CD14-positive monocyte (primary cell): ENCODE data around the gene SNX25. TPM values are rescaled to one million over a fixed set of nuclear protein-coding genes. Genes with fewer than 3 reads are reported as not detected.

Experiments used
- DNase-seq, 3 donors: peaks; one replicate each; pipeline ENCODE4 v3.0.0-alpha.2; 2011 to 2022
- H2AFZ ChIP-seq: 2 replicates; pipeline ENCODE4 v1.6.0; 2012; ENCODE audit warnings: mild to moderate bottlenecking, low read depth, low read length, inconsistent platforms; ENCODE audit not compliant: insufficient read depth, poor library complexity, severe bottlenecking
- H3K27ac ChIP-seq, 2 donors: 1 replicate in 1 of 2; 2 replicates in 1 of 2; pipeline ENCODE4 v1.5.1; 2012 to 2013; ENCODE audit warnings: low read length in 2 of 2, control low read depth in 1 of 2, inconsistent platforms in 1 of 2, low read depth in 1 of 2, mild to moderate bottlenecking in 1 of 2
- H3K27me3 ChIP-seq, 2 donors: one replicate each; pipeline versions ENCODE4 v1.6.0 to v1.6.1; 2011 to 2013; ENCODE audit warnings: low read length in 2 of 2; ENCODE audit not compliant: control insufficient read depth in 2 of 2, insufficient read depth in 2 of 2
- H3K36me3 ChIP-seq, 2 donors: replicated peaks in 1 of 2; 1 replicate in 1 of 2; 2 replicates in 1 of 2; pipeline versions ENCODE4 v1.5.1 to v1.6.1; 2012 to 2013; ENCODE audit warnings: low read length in 2 of 2, control low read depth in 1 of 2, inconsistent platforms in 1 of 2, mild to moderate bottlenecking in 1 of 2; ENCODE audit not compliant: insufficient read depth in 2 of 2, control insufficient read depth in 1 of 2
- H3K4me1 ChIP-seq, 2 donors: 1 replicate in 1 of 2; 2 replicates in 1 of 2; pipeline versions ENCODE4 v1.5.1 to v1.6.1; 2012 to 2013; ENCODE audit warnings: low read length in 2 of 2, control low read depth in 1 of 2, inconsistent platforms in 1 of 2, mild to moderate bottlenecking in 1 of 2, moderate library complexity in 1 of 2; ENCODE audit not compliant: insufficient read depth in 2 of 2, control insufficient read depth in 1 of 2
- H3K4me2 ChIP-seq: replicated peaks from 2 replicates; pipeline ENCODE3; 2012; ENCODE audit warnings: low read length, moderate library complexity, mild to moderate bottlenecking; ENCODE audit not compliant: poor library complexity, severe bottlenecking; ENCODE audit errors: extremely low read depth
- H3K4me3 ChIP-seq, 3 experiments: fragments of 200-600 bp in 1 of 3; sonication (generic) in 1 of 3; replicated peaks in 1 of 3; 1 replicate in 2 of 3; 2 replicates in 1 of 3; pipeline ENCODE4 v1.5.1; 2011 to 2013; ENCODE audit warnings: low read length in 3 of 3, mild to moderate bottlenecking in 3 of 3, control low read depth in 2 of 3, low read depth in 2 of 3, inconsistent platforms in 1 of 3, moderate library complexity in 1 of 3
- H3K79me2 ChIP-seq: 2 replicates; pipeline ENCODE4 v1.6.0; 2012; ENCODE audit warnings: mild to moderate bottlenecking, control low read depth, inconsistent platforms, low read length, moderate library complexity; ENCODE audit not compliant: insufficient read depth
- H3K9ac ChIP-seq: 2 replicates; pipeline ENCODE4 v1.6.0; 2017; ENCODE audit warnings: low read length, mild to moderate bottlenecking; ENCODE audit not compliant: insufficient read depth, poor library complexity, severe bottlenecking
- H3K9me3 ChIP-seq, 2 donors: replicated peaks in 1 of 2; 1 replicate in 1 of 2; 2 replicates in 1 of 2; pipeline versions ENCODE4 v1.5.1 to v1.6.1; 2012 to 2013; ENCODE audit warnings: low read length in 2 of 2, control low read depth in 1 of 2; ENCODE audit not compliant: control insufficient read depth in 1 of 2, insufficient read depth in 1 of 2
- H4K20me1 ChIP-seq: 2 replicates; pipeline ENCODE4 v1.6.0; 2012; ENCODE audit warnings: mild to moderate bottlenecking, low read length, control low read depth, moderate library complexity; ENCODE audit not compliant: insufficient read depth
- H3K27ac Mint-ChIP-seq, 7 donors: one replicate each; pipeline ENCODE4 v1.8.0; 2020; ENCODE audit warnings: mild to moderate bottlenecking in 7 of 7, mixed read lengths in 7 of 7, moderate library complexity in 6 of 7, inconsistent platforms in 2 of 7
- H3K27me3 Mint-ChIP-seq, 3 donors: one replicate each; pipeline ENCODE4 v1.8.0; 2021 to 2022; ENCODE audit warnings: low read depth in 3 of 3, mild to moderate bottlenecking in 3 of 3, mixed read lengths in 3 of 3, moderate library complexity in 3 of 3, inconsistent platforms in 1 of 3
- H3K36me3 Mint-ChIP-seq, 2 donors: one replicate each; pipeline ENCODE4 v1.8.0; 2020; ENCODE audit warnings: mixed read lengths in 2 of 2, inconsistent platforms in 1 of 2, mild to moderate bottlenecking in 1 of 2
- H3K4me1 Mint-ChIP-seq: one replicate; pipeline ENCODE4 v1.8.0; 2020; ENCODE audit warnings: mild to moderate bottlenecking, mixed read lengths
- H3K4me3 Mint-ChIP-seq, 2 donors: one replicate each; pipeline ENCODE4 v1.8.0; 2020; ENCODE audit warnings: mild to moderate bottlenecking in 2 of 2, mixed read lengths in 2 of 2, moderate library complexity in 1 of 2
- H3K9me3 Mint-ChIP-seq, 7 donors: one replicate each; pipeline ENCODE4 v1.8.0; 2020 to 2022; ENCODE audit warnings: mixed read lengths in 7 of 7, mild to moderate bottlenecking in 6 of 7, moderate library complexity in 6 of 7, inconsistent platforms in 2 of 7
- CTCF ChIP-seq: fragments of 200-600 bp; IDR thresholded peaks from one replicate; pipeline ENCODE4 v1.8.0; 2022; ENCODE audit warnings: antibody characterized with exemption, mild to moderate bottlenecking
- WGBS: methylation state at CpG from one replicate; pipeline ENCODE4 v1.1.5; 2013; ENCODE audit warnings: missing lambda C conversion rate; ENCODE audit not compliant: insufficient coverage; 5-methylcytosine and 5-hydroxymethylcytosine counted together
- intact Hi-C, 2 donors: fragments of 100-400 bp; cut with micrococcal nuclease; formaldehyde crosslinking; loops; one replicate each; pipeline versions ENCODE4 v1.15.0 to v1.15.1; 2023
- polyA plus RNA-seq, 3 donors: library from polyadenylated mRNA; depleted of rRNA in 1 of 3; unstranded in 2 of 3; stranded (reverse) in 1 of 3; fragments of 300-500 nt in 2 of 3; fragments of >200 nt in 1 of 3; fragmentation: Illumina TruSeq in 2 of 3; gene quantifications; 1 replicate in 2 of 3; 2 replicates in 1 of 3; pipeline ENCODE4 v1.2.3, GENCODE V29; 2012 to 2021

The SNX25 gene
- polyA plus RNA-seq, 3 donors: 0.31 to 0.40 (median 0.36) TPM

GRCh38 chr4:185341377-185341776, 132.0 kb downstream of the SNX25 start:
- Mint-ChIP-seq H3K4me1 (peaks cover 3% of the 10 kb centered on the region), H3K27ac (no peak overlapping the region), H3K36me3 (no peaks in the 10 kb centered on the region), H3K9me3 (peaks cover 0 to 2% (median 0%) of the 10 kb centered on the region in 7 donors), H3K27me3 (peaks cover 3 to 19% (median 4%) of the 10 kb centered on the region in 3 donors), H3K4me3 (no peak overlapping the region)
- Histone ChIP-seq H3K36me3 (no peaks in the 10 kb centered on the region), H3K4me1 (no peaks in the 10 kb centered on the region), H2AFZ (no peak overlapping the region), H3K27ac (no peak overlapping the region), H3K79me2 (no peaks in the 10 kb centered on the region), H3K4me3 (no peak overlapping the region), H4K20me1 (no peaks in the 10 kb centered on the region), H3K4me2 (no peak overlapping the region), H3K27me3 (no peaks in the 10 kb centered on the region), H3K9ac (no peak overlapping the region), H3K9me3 (no peaks in the 10 kb centered on the region)
- no peak for DNase-seq
- intact Hi-C loops: no loop called here
- no CpG with 5 or more reads among the region's 2 CpGs for WGBS
- no peak for TF ChIP-seq CTCF

- no peak overlapping the region for H3K27ac Mint-ChIP-seq
- Histone ChIP-seq H3K27ac (no peak overlapping the region), H3K4me2 (no peak overlapping the region)
These were observed 132.4 kb downstream of the SNX25 start for GRCh38 chr4:185341841-185342240.

More at GRCh38 chr4:185341841-185342240, 132.4 kb downstream of the SNX25 start:
- no peak for DNase-seq
- no peaks in the 10 kb centered on the region for H3K9me3 ChIP-seq
- TF ChIP-seq CTCF: no peak
- H3K4me1 ChIP-seq: no peaks in the 10 kb centered on the region
- H3K27me3 ChIP-seq: no peaks in the 10 kb centered on the region
- no peaks in the 10 kb centered on the region for H3K36me3 ChIP-seq
- no peak overlapping the region for H2AFZ ChIP-seq
- intact Hi-C loops: no loop called here
- H3K4me1 Mint-ChIP-seq: peaks cover 3% of the 10 kb centered on the region
- 100% methylated on average over 2 of the region's 6 CpGs for WGBS
- no peak overlapping the region for H3K9ac ChIP-seq
- H3K27me3 Mint-ChIP-seq: peaks cover 3 to 19% (median 4%) of the 10 kb centered on the region in 3 donors
- H3K4me3 Mint-ChIP-seq: no peak overlapping the region
- H3K36me3 Mint-ChIP-seq: no peaks in the 10 kb centered on the region
- no peaks in the 10 kb centered on the region for H4K20me1 ChIP-seq
- peaks cover 0 to 4% (median 0%) of the 10 kb centered on the region in 7 donors for H3K9me3 Mint-ChIP-seq
- no peak overlapping the region for H3K4me3 ChIP-seq
- no peaks in the 10 kb centered on the region for H3K79me2 ChIP-seq
